ENCODE results near the gene GDF10.

Gene GDF10

GRCh38 chr10:47315421-47315820 lies 15.4 kb downstream of the GDF10 start:
- DNase-seq (ENCODE audit: low spot score): no peak

GRCh38 chr10:47316131-47316530 lies 16.1 kb downstream of the GDF10 start:
- DNase-seq (ENCODE audit: low spot score): no peak

- no peak for DNase-seq (ENCODE audit: low spot score)
Observed at GRCh38 chr10:47317251-47317650, 17.3 kb downstream of the GDF10 start.

GRCh38 chr10:47318706-47319105 lies 18.7 kb downstream of the GDF10 start:
- no peak for DNase-seq (ENCODE audit: low spot score)

GRCh38 chr10:47319784-47320183 lies 19.8 kb downstream of the GDF10 start:
- DNase-seq (ENCODE audit: low spot score): no peak

GRCh38 chr10:47320812-47321211 lies 20.8 kb downstream of the GDF10 start:
- no peak for DNase-seq (ENCODE audit: low spot score)

- DNase-seq (ENCODE audit: low spot score): no peak
Observed at GRCh38 chr10:47321521-47322195, 21.7 kb downstream of the GDF10 start.

- DNase-seq (ENCODE audit: low spot score): no peak
Observed at GRCh38 chr10:47322300-47323061, 22.5 kb downstream of the GDF10 start, which contains the start of gene GDF2. GDF2 (plus strand) TSS chr10:47322454; CDS start chr10:47322669, 215 bp downstream.

- no peak for DNase-seq (ENCODE audit: low spot score)
Observed at GRCh38 chr10:47323087-47323486, 23.1 kb downstream of the GDF10 start.

GRCh38 chr10:47323636-47324296 lies 23.8 kb downstream of the GDF10 start:
- no peak for DNase-seq (ENCODE audit: low spot score)

GRCh38 chr10:47325303-47326291 lies 25.6 kb downstream of the GDF10 start:
- no peak for DNase-seq (ENCODE audit: low spot score)

GRCh38 chr10:47326306-47326926 lies 26.4 kb downstream of the GDF10 start:
- DNase-seq (ENCODE audit: low spot score): no peak

- no peak for DNase-seq (ENCODE audit: low spot score)
Observed at GRCh38 chr10:47326927-47327330, 26.9 kb downstream of the GDF10 start.

- DNase-seq (ENCODE audit: low spot score): no peak
Observed at GRCh38 chr10:47329855-47330254, 29.9 kb downstream of the GDF10 start.

- no peak for DNase-seq (ENCODE audit: low spot score)
Observed at GRCh38 chr10:47330366-47330765, 30.4 kb downstream of the GDF10 start.

GRCh38 chr10:47330804-47331203 lies 30.8 kb downstream of the GDF10 start:
- no peak for DNase-seq (ENCODE audit: low spot score)

GRCh38 chr10:47331491-47331890 lies 31.5 kb downstream of the GDF10 start:
- no peak for DNase-seq (ENCODE audit: low spot score)

- no peak for DNase-seq (ENCODE audit: low spot score)
Observed at GRCh38 chr10:47331954-47332353, 32.0 kb downstream of the GDF10 start.

- DNase-seq (ENCODE audit: low spot score): no peak
Observed at GRCh38 chr10:47332371-47332770, 32.4 kb downstream of the GDF10 start.

GRCh38 chr10:47332946-47333345 lies 32.9 kb downstream of the GDF10 start:
- no peak for DNase-seq (ENCODE audit: low spot score)

- DNase-seq (ENCODE audit: low spot score): no peak
Observed at GRCh38 chr10:47333532-47333931, 33.5 kb downstream of the GDF10 start.

All from CD4-positive, alpha-beta T cell treated with Interleukin-15 for 4 hours (primary cell).